ENCODE results near the gene LRTM2.

LRTM2 gene

DNA sequence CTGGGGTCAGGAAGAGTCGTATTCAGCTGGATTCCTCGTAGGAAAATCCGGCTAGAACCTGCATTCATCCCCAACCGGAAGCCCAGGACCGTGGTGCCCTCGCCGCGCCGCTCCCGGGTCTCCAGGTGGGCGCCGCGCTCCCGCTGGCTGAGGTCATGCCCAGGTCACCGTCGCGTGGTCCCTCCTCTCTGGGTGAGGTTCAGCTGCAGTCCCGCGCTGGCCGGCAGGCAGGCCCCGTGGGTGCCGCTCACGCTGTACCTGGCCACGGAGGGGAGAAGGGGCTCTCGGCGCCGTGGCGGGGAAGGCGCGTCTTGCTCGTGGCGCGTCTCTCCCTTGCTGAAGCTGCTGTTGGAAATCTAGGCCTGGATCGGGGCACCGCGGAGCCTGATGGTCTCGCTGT, 44.5 kb downstream of the LRTM2 start:
- in situ Hi-C loops (cut with HindIII; ENCODE audit: low sequenced_read_pairs): no loop called here
- no peak for DNase-seq (ENCODE audit: low read depth)
- no peak overlapping the region for H3K4me3 ChIP-seq (ENCODE audit: low read depth, low read length)
- TF ChIP-seq CTCF (IDR thresholded peaks at IDR 0.05; ENCODE audit: low read depth, low read length, missing control alignments): no peak

GRCh38 chr12:1865284-1865866, 45.0 kb downstream of the LRTM2 start:
- in situ Hi-C loops (cut with HindIII; ENCODE audit: low sequenced_read_pairs): no loop called here
- DNase-seq (ENCODE audit: low read depth): no peak
- no peak for TF ChIP-seq CTCF (IDR thresholded peaks at IDR 0.05; ENCODE audit: low read depth, low read length, missing control alignments)
- no peak overlapping the region for H3K4me3 ChIP-seq (ENCODE audit: low read depth, low read length)

DNA sequence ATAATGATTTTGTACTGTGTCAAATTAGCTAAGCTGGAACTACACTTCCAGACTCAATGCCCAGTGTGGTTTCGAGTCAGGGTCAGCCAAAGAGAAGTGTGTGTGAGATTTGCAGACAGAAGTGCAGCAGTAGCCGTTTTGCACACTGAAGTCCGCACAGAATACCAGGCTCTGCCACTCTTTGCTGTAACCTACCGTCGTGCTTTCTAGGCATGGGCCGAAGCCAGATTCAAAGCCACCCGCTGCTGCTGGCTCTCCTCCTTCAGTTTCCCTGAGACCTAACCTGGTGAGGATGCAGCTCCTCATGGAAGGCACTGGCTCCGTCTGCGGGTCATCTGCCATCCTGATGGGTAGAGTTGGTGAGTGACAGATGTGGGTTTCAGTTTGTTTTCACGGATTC, 48.8 kb downstream of the LRTM2 start:
- DNase-seq (ENCODE audit: low read depth): no peak
- TF ChIP-seq CTCF (IDR thresholded peaks at IDR 0.05; ENCODE audit: low read depth, low read length, missing control alignments): no peak
- in situ Hi-C loops (cut with HindIII; ENCODE audit: low sequenced_read_pairs): no loop called here
- H3K4me3 ChIP-seq (ENCODE audit: low read depth, low read length): no peak overlapping the region

DNA sequence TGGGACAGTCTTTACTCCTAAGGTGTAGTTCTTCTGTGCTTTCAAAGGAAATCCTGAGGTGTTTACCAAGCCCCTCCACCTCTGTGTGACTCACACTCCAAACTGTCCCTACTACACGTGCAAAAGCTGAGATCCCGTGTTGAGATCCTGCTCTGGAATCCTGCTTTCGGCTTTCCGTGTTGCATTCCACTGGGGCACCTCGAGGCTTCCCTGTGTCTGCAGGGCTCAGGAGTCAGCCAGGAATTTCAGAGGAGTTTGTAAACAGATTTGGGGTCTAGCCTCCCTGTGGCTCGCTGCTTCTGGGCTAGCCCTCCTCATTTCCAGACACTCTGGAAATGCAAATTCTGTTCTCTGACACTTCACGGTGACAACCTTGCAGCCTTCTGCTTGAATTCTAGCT, 49.7 kb downstream of the LRTM2 start:
- in situ Hi-C loops (cut with HindIII; ENCODE audit: low sequenced_read_pairs): no loop called here
- H3K4me3 ChIP-seq (ENCODE audit: low read depth, low read length): no peak overlapping the region
- no peak for TF ChIP-seq CTCF (IDR thresholded peaks at IDR 0.05; ENCODE audit: low read depth, low read length, missing control alignments)
- DNase-seq (ENCODE audit: low read depth): no peak

- TF ChIP-seq CTCF (IDR thresholded peaks at IDR 0.05; ENCODE audit: low read depth, low read length, missing control alignments): no peak
- DNase-seq (ENCODE audit: low read depth): no peak
- H3K4me3 ChIP-seq (ENCODE audit: low read depth, low read length): no peak overlapping the region
- in situ Hi-C loops (cut with HindIII; ENCODE audit: low sequenced_read_pairs): no loop called here
These were observed 50.9 kb downstream of the LRTM2 start for GRCh38 chr12:1870998-1871917.

GRCh38 chr12:1872001-1872400, 51.6 kb downstream of the LRTM2 start:
- TF ChIP-seq CTCF (IDR thresholded peaks at IDR 0.05; ENCODE audit: low read depth, low read length, missing control alignments): no peak
- in situ Hi-C loops (cut with HindIII; ENCODE audit: low sequenced_read_pairs): no loop called here

More at GRCh38 chr12:1872001-1872400, 51.6 kb downstream of the LRTM2 start:
- DNase-seq (ENCODE audit: low read depth): no peak
- no peak overlapping the region for H3K4me3 ChIP-seq (ENCODE audit: low read depth, low read length)

Measured in astrocyte of the cerebellum (primary cell).